SH-SY5Y (cell line): ENCODE results near the gene MARCHF3.

Experiments
- GATA2 ChIP-seq: IDR thresholded peaks from 2 replicates; pipeline ENCODE4 v1.6.1; 2011; ENCODE audit warnings: mild to moderate bottlenecking, low read depth, low read length
- GATA3 ChIP-seq: IDR thresholded peaks from 2 replicates; pipeline ENCODE4 v1.6.1; 2011; ENCODE audit warnings: low read depth, mild to moderate bottlenecking, low read length, moderate library complexity

DNA sequence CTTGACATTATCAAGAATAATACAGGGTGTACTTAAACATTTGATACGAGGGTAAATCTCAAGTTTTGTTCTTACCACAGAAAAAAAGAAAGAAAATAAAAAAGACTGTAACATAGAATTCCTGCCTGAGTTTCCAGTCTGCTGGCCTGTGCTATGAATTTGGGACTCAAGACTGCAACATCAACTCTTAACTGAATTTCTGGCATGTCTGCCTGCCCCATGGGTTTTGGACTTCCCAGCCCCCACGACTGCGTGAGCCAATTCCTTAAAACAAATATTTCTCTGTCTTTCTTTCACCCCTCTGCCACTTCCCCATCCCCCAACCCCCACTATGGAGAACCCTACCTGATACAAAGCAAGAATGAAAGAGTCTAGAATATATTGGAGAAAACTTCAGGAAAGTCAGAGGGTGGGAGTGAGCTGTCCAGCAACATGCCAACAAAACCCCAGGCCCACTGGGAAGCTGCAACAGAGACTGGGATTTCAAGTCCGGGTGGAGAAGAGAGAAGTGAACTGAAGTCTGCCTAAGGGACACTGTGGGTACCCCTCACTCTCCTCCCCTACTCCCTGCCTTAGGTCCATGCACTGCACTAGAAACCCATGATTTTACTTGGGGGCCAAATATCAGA lies 43.0 kb downstream of the MARCHF3 start:
- TF ChIP-seq GATA2 = no peak
- no peak for TF ChIP-seq GATA3
